ENCODE results near the gene FHIT.

GRCh38 chr3:60839246-60839645 lies 412.0 kb downstream of the FHIT start:
- no peak for TF ChIP-seq SMC3 (IDR thresholded peaks at IDR 0.05; ENCODE audit: borderline replicate concordance, low read length)
- no peak for TF ChIP-seq EGR1 (IDR thresholded peaks at IDR 0.05; ENCODE audit: borderline replicate concordance in 1 of 2, low read depth in 2 of 2, low read length in 2 of 2)
- TF ChIP-seq POLR2AphosphoS5 (IDR thresholded peaks at IDR 0.05; ENCODE audit: low read length): no peak
- no peak for TF ChIP-seq JUND (IDR thresholded peaks at IDR 0.05; ENCODE audit: low read depth, low read length)
- TF ChIP-seq, protein P1, sequence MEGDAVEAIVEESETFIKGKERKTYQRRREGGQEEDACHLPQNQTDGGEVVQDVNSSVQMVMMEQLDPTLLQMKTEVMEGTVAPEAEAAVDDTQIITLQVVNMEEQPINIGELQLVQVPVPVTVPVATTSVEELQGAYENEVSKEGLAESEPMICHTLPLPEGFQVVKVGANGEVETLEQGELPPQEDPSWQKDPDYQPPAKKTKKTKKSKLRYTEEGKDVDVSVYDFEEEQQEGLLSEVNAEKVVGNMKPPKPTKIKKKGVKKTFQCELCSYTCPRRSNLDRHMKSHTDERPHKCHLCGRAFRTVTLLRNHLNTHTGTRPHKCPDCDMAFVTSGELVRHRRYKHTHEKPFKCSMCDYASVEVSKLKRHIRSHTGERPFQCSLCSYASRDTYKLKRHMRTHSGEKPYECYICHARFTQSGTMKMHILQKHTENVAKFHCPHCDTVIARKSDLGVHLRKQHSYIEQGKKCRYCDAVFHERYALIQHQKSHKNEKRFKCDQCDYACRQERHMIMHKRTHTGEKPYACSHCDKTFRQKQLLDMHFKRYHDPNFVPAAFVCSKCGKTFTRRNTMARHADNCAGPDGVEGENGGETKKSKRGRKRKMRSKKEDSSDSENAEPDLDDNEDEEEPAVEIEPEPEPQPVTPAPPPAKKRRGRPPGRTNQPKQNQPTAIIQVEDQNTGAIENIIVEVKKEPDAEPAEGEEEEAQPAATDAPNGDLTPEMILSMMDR (IDR thresholded peaks at IDR 0.05 in 2 of 3, conservative IDR thresholded peaks at IDR 0.05 in 1 of 3; ENCODE audit: control insufficient read depth in 2 of 3, extremely low read depth in 1 of 3, insufficient read depth in 1 of 3, low read depth in 3 of 3, low read length in 3 of 3): peak in 1 of 3 experiments; percentile 5; a peak in 1 of 6 replicates
- no peak for TF ChIP-seq MYC (IDR thresholded peaks at IDR 0.05; ENCODE audit: insufficient read depth, insufficient read length, insufficient replicate concordance, low read length, severe bottlenecking)
- no peak for TF ChIP-seq KLF5 (IDR thresholded peaks at IDR 0.05; ENCODE audit: partially characterized antibody)
- no peak for TF ChIP-seq TCF12 (IDR thresholded peaks at IDR 0.05; ENCODE audit: low read depth, low read length)
- no peak for TF ChIP-seq REST (IDR thresholded peaks at IDR 0.05; ENCODE audit: low read depth, low read length)
- no peak for TF ChIP-seq EP300 (IDR thresholded peaks at IDR 0.05; ENCODE audit: borderline replicate concordance in 1 of 2, control insufficient read depth in 1 of 2, low read depth in 2 of 2, low read length in 2 of 2)
- TF ChIP-seq IRF4 (IDR thresholded peaks at IDR 0.05; ENCODE audit: low read depth, low read length): no peak
- no peak for TF ChIP-seq BHLHE40 (IDR thresholded peaks at IDR 0.05; ENCODE audit: borderline replicate concordance in 1 of 2, low read depth in 2 of 2, low read length in 1 of 2)
- TF ChIP-seq KDM1A (IDR thresholded peaks at IDR 0.05; ENCODE audit: borderline replicate concordance): no peak
- no peak for TF ChIP-seq RCOR1 (conservative IDR thresholded peaks at IDR 0.05; ENCODE audit: low read depth, low read length)
